ENCODE results near the gene CPT1C. TPM values are rescaled to one million over a fixed set of nuclear protein-coding genes. Genes with fewer than 3 reads are reported as not detected.

Gene CPT1C
- total RNA-seq, 4 donors from 2014 or later: 0.26 to 0.97 (median 0.73) TPM; not detected in 1

GRCh38 chr19:49710372-49710951, 19.5 kb downstream of the CPT1C start:
- ATAC-seq: no peak
- TF ChIP-seq, protein P1, sequence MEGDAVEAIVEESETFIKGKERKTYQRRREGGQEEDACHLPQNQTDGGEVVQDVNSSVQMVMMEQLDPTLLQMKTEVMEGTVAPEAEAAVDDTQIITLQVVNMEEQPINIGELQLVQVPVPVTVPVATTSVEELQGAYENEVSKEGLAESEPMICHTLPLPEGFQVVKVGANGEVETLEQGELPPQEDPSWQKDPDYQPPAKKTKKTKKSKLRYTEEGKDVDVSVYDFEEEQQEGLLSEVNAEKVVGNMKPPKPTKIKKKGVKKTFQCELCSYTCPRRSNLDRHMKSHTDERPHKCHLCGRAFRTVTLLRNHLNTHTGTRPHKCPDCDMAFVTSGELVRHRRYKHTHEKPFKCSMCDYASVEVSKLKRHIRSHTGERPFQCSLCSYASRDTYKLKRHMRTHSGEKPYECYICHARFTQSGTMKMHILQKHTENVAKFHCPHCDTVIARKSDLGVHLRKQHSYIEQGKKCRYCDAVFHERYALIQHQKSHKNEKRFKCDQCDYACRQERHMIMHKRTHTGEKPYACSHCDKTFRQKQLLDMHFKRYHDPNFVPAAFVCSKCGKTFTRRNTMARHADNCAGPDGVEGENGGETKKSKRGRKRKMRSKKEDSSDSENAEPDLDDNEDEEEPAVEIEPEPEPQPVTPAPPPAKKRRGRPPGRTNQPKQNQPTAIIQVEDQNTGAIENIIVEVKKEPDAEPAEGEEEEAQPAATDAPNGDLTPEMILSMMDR (IDR thresholded peaks at IDR 0.05 in 4 of 5, conservative IDR thresholded peaks at IDR 0.05 in 1 of 5): no peak
- no peak for TF ChIP-seq POLR2A (IDR thresholded peaks at IDR 0.05)
- DNase-seq: no peak
- in situ Hi-C loops (cut with MboI; ENCODE audit: low sequenced_read_pairs in 4 of 4) (no loop called here), intact Hi-C loops (cut with DNase I; ENCODE audit: low total_unique reads) (no loop called here)
- no peaks in the 10 kb centered on the region for H3K27me3 ChIP-seq
- H3K4me1 ChIP-seq: no peaks in the 10 kb centered on the region
- H3K9me3 ChIP-seq: no peaks in the 10 kb centered on the region
- no peak overlapping the region for H3K27ac ChIP-seq
- no peak overlapping the region for H3K4me3 ChIP-seq
- no peaks in the 10 kb centered on the region for H3K36me3 ChIP-seq

GRCh38 chr19:49712397-49712859, 21.5 kb downstream of the CPT1C start:
- no peaks in the 10 kb centered on the region for H3K36me3 ChIP-seq
- intact Hi-C loops (cut with DNase I; ENCODE audit: low total_unique reads) (no loop called here), in situ Hi-C loops (cut with MboI; ENCODE audit: low sequenced_read_pairs in 4 of 4) (no loop called here)
- H3K27me3 ChIP-seq: no peaks in the 10 kb centered on the region
- DNase-seq: peak; percentile 25 to 39
- peak in 1 of 2 donors; percentile 51 for ATAC-seq
- H3K4me1 ChIP-seq: no peaks in the 10 kb centered on the region
- no peak for TF ChIP-seq POLR2A (IDR thresholded peaks at IDR 0.05)
- TF ChIP-seq, protein P1 (IDR thresholded peaks at IDR 0.05 in 4 of 5, conservative IDR thresholded peaks at IDR 0.05 in 1 of 5): no peak
- H3K4me3 ChIP-seq: no peak overlapping the region
- H3K27ac ChIP-seq: no peak overlapping the region
- H3K9me3 ChIP-seq: no peaks in the 10 kb centered on the region

DNA sequence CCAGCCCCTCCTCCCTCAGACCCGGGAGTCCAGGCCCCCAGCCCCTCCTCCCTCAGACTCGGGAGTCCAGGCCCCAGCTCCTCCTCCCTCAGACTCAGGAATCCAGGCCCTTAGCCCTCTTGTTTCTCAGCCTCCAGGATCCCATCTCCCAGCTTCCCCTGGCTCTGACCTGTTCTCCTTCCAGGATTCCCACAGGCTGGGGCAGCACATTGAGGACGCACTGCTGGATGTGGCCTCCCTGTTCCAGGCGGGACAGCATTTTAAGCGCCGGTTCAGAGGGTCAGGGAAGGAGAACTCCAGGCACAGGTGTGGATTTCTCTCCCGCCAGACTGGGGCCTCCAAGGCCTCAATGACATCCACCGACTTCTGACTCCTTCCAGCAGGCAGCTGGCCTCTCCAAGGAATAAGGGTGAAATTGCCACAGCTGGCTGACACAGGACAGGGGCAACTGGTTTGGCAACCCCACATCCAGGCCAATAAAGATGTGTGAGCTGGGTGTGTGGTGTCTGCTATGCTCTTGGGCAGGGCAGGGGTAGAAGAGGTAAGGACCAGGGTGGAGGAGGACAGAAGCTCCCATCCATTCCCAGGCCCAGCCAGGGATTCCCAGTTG, 22.4 kb downstream of the CPT1C start:
- intact Hi-C loops (cut with DNase I; ENCODE audit: low total_unique reads) (no loop called here), in situ Hi-C loops (cut with MboI; ENCODE audit: low sequenced_read_pairs in 4 of 4) (no loop called here)
- ATAC-seq: no peak
- H3K27ac ChIP-seq: no peak overlapping the region
- TF ChIP-seq, protein P1 (IDR thresholded peaks at IDR 0.05 in 4 of 5, conservative IDR thresholded peaks at IDR 0.05 in 1 of 5): no peak
- no peak for TF ChIP-seq POLR2A (IDR thresholded peaks at IDR 0.05)
- no peak for DNase-seq
- no peaks in the 10 kb centered on the region for H3K36me3 ChIP-seq
- no peaks in the 10 kb centered on the region for H3K4me1 ChIP-seq
- H3K27me3 ChIP-seq: no peaks in the 10 kb centered on the region
- no peak overlapping the region for H3K4me3 ChIP-seq
- H3K9me3 ChIP-seq: no peaks in the 10 kb centered on the region

DNA sequence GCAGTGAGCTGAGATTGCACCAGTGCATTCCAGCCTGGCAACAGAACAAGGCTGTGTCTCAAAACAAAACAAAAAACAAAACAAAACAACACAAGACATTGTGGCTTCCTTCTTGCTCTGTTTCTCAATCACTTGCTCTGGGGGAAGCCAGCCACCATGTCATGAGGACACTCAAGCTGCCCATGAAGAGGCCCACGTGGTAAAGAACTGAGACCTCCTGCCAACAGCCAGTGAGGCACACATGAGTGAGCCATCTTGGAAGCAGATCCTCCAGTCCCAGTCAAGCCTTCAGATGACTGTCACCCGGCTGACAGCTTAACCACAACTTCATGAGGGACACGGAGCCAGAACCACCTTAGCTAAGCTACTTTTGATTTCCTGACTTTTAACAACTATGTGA, 25.2 kb downstream of the CPT1C start:
- H3K4me1 ChIP-seq: no peaks in the 10 kb centered on the region
- ATAC-seq (no peak), DNase-seq (no peak)
- in situ Hi-C loops (cut with MboI; ENCODE audit: low sequenced_read_pairs in 4 of 4): no loop called here
- TF ChIP-seq, protein P1 (IDR thresholded peaks at IDR 0.05 in 4 of 5, conservative IDR thresholded peaks at IDR 0.05 in 1 of 5): no peak
- no peak for TF ChIP-seq POLR2A (IDR thresholded peaks at IDR 0.05)
- H3K4me3 ChIP-seq: no peak overlapping the region
- no peaks in the 10 kb centered on the region for H3K9me3 ChIP-seq
- H3K27ac ChIP-seq: no peak overlapping the region
- H3K36me3 ChIP-seq: no peaks in the 10 kb centered on the region
- no peaks in the 10 kb centered on the region for H3K27me3 ChIP-seq
- intact Hi-C loops (cut with DNase I; ENCODE audit: low total_unique reads): loop anchor here (2.0 to 5.0 kb wide), 2 partner anchors 51 to 93 kb away; partner anchors contain the start of gene AP2A1
